ENCODE data around the gene SLC46A1.
"Not testable (repeated sequence)": the region's sequence is repeated elsewhere in the genome, so short reads cannot be mapped to it uniquely, and the experiment has no call there.

Gene SLC46A1

GRCh38 chr17:28405632-28406472, at the start of gene SLC46A1:
Gene SLC46A1 (minus strand): TSS chr17:28406212. CDS start chr17:28406114, 98 bp downstream.
- peak; percentile 63 for DNase-seq

- no peak for DNase-seq
Measured at GRCh38 chr17:28449859-28450258, 43.8 kb upstream of the SLC46A1 start.

DNA sequence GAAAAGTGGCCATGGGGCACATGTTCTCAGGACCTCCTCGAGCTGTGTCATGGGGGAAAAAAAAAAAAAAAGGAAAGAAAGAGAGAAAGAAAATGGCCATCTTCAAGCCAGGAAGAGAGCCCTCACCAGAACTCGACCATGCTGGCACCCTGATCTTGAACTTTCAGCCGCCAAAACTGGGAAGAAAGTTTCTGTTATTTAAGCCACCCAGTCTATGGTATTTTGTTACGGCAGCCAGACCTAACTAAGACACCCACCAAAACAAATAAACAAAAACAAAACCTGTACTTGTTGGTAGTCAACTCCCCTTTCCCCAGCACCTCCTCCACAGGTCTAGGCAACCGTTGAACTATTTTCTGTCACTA, 41.4 kb upstream of the SLC46A1 start:
- DNase-seq: no peak

- DNase-seq: no peak
Measured at GRCh38 chr17:28446716-28447395, 40.8 kb upstream of the SLC46A1 start.

- DNase-seq: no peak
Measured at GRCh38 chr17:28443901-28444638, 38.1 kb upstream of the SLC46A1 start.

DNA sequence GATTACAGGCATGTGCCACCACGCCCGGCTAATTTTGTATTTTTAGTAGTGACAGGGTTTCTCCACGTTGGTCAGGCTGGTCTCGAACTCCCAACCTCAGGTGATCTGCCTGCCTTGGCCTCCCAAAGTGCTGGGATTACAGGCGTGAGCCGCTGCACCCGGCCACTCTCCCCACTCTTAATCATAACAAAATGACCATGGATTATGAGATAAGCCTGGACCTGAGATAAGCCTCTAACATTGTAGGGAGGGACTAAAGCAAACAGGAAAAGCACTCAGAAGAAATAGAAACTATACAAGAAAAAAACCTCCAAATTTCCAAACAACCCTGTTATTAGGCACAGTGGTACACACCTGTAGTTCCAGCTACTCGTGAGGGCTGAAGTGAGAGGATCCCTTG, 28.3 kb upstream of the SLC46A1 start:
- DNase-seq: not testable (repeated sequence)

DNA sequence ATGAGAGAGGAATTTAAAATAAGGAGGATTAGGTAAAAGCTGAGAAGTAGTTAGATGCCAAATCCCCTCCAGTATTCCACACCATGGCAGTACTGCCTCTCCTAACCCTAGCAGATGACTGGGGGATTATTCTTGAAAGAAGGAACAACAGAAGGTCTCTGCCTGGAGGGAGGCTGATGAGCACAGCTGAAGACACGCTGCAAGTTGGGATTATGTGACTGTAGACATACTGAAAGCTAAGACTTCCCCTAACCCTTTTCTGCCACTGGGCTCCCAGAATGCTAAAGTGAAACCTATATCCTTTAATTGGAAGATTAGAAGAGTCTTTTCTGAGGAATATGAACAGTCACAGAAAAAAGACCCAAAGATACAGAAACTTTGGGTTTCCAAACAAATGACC, 27.7 kb upstream of the SLC46A1 start:
- DNase-seq: no peak

- DNase-seq: not testable (repeated sequence)
Measured at GRCh38 chr17:28427982-28428381, 22.0 kb upstream of the SLC46A1 start.

- no peak for DNase-seq
Measured at GRCh38 chr17:28427371-28427770, 21.4 kb upstream of the SLC46A1 start.

DNA sequence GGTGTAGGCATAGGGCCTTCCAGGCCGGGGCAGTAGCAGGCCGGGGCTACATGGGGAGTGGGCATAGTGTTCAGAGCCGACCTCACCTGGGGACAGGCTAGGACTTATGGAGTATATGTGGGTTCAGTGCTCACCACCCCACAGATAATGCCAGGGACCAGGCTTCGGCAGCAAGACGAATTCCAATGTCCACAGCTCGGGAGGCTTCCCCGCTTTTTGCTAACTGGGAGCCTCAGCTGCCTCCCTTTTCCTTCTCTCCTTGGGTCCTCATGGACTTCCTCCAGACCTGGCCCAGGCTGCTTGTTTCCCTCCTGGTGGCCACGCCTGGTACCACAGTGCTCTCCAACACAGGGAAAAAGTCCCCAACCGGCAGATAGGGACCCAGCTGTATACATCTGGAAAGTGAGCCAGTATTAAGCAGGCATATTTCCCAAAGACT, 20.1 kb upstream of the SLC46A1 start:
- no peak for DNase-seq

- no peak for DNase-seq
Measured at GRCh38 chr17:28425206-28425605, 19.2 kb upstream of the SLC46A1 start.

DNA sequence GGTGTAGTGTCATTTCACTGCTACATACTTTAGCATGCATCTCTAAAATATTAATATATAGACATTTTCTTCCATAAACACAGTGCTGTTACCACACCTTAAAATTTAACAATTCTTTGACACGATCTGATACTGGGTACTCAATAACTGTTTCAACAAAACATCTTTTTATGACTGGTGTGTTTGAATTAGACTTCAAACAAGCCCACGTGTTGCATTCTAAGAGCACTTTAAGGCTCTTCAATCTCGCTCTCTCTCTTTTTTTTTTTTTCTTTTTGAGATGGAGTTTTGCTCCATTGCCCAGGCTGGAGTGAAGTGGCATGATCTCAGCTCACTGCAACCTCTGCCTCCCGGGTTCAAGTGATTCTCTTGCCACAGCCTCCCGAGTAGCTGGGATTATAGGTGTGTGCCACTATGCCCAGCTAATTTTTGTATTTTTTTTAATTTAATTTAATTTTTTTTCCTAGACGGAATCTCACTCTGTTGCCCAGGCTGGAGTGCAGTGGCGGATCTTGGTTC, 15.8 kb upstream of the SLC46A1 start:
- DNase-seq: peak; percentile 56

- peak; percentile 78 for DNase-seq
Measured at GRCh38 chr17:28416703-28417311, 10.8 kb upstream of the SLC46A1 start.

DNA sequence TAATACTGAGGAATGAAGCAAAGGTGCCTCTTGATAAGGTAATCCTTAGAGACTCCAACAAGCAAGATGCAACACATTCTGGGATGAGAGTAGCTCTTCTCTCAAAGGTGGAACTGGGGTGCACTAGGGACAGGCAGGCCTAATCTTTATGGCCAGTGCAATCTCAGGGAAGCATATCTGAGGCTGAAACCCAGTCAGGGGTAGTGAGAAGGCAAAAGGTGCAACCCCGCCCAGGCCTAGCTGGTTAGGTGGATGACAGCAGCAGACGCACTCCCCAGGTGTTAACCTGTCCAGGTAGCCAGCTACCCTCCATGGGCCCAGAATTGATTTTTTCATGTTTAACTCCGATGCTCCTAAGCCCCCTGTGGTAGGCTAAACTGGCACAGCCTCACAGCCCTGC, 9.9 kb upstream of the SLC46A1 start:
- no peak for DNase-seq

GRCh38 chr17:28413804-28414203, 7.8 kb upstream of the SLC46A1 start:
- no peak for DNase-seq

DNA sequence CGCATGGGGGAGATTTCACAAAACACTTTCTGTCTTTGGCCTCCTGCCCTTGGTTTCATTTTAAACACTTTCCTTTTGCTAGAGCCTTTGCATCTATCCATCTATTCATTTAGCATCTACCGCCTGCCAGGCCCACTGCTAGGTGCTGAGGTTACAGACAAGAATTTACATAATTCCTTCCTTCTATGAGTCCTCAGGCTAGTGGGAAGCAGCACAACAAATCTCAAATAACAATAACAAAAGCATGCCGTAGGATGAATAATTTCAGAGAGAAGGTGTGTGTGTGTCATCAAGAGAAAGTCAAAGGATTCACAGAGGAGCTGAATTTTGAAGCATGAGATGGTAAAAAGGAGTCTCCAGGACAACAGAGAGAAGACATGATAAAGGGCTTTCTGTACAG, 6.1 kb upstream of the SLC46A1 start:
- DNase-seq: no peak

- DNase-seq: no peak
Measured at GRCh38 chr17:28407974-28408306, 1.9 kb upstream of the SLC46A1 start.

GRCh38 chr17:28407130-28407973, 1.3 kb upstream of the SLC46A1 start:
- peak; percentile 45 for DNase-seq

DNA sequence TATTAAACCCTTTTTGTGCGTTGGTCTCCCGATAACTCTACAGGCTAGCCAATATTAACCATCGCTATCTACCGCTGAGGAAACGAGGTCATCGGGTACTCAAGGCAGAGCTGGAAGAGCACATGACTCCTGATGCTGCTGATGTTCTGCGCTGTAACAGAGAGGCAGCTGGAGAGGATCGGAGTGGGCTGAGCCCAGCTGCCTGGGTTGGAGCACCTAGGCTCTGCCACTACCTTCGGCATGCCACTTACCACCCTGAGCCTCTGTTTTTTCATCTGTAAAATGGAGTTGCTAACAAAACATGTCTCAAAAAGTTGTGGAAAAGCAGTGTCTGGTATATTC, 432 bp upstream of the SLC46A1 start:
- DNase-seq: peak; percentile 60

GRCh38 chr17:28404812-28405570, 1.0 kb downstream of the SLC46A1 start:
- DNase-seq: no peak

DNA sequence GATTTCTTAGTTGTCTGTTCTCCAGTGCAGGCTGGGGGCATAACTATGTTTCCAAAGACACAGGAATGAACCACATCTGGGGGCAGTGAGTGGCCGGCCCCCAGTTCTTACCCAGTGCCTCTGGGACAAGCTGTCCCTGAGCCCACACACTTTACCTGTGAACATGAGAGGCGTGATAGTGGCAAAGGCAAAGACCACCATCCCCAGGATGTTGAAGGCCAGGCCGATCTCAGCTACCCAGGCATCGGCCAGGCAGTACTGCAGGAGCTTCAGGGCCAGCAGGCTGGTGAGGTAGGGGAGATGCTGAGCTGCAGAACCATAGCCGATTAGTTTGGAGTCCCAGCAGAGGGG, 1.6 kb downstream of the SLC46A1 start:
- no peak for DNase-seq

DNA sequence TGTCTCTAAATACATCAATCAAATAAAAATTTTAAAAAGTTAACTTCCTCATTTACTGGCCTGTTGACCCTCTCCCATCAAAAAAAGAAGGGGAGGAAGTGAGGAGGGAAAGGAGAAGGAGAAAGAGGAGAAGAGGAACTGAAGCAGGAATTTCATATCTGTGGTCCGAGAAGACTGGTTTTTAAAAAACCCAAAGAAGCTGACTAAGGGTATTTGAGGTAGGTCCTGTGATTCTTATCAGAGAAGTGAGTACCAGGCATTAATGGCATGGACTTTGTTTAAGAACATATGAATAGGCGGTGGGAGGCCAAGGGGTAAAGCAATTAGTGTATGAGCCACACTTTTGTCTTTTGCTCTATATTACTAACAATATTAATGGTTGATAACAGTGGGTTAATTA, 2.0 kb downstream of the SLC46A1 start:
- no peak for DNase-seq
